Sigmoid colon (tissue), 7 donors: ENCODE data around the gene SAMD9. TPM values are rescaled to one million over a fixed set of nuclear protein-coding genes. Genes with fewer than 3 reads are reported as not detected.
A peak's percentile ranks its signal among the peaks of the same experiment; 100 is the strongest.

Experiments
- DNase-seq: peaks from one replicate; pipeline ENCODE4 v3.0.0-alpha.2; 2019
- H3K27ac ChIP-seq, 4 donors: fragments of 200-600 bp; sonication (generic); one replicate each; pipeline ENCODE4 v1.5.1; 2016 to 2019; ENCODE audit warnings: mild to moderate bottlenecking in 1 of 4
- H3K27me3 ChIP-seq, 3 donors: fragments of 200-600 bp; sonication (generic); one replicate each; pipeline ENCODE4 v1.5.1; 2019; ENCODE audit warnings: mild to moderate bottlenecking in 1 of 3
- H3K36me3 ChIP-seq, 4 donors: fragments of 200-600 bp; sonication (generic); one replicate each; pipeline ENCODE4 v1.5.1; 2016 to 2019
- H3K4me1 ChIP-seq, 4 donors: fragments of 200-600 bp; sonication (generic); one replicate each; pipeline ENCODE4 v1.5.1; 2017 to 2019
- H3K4me3 ChIP-seq, 4 donors: fragments of 200-600 bp; sonication (generic); one replicate each; pipeline ENCODE4 v1.5.1; 2017 to 2019; ENCODE audit warnings: mild to moderate bottlenecking in 2 of 4, moderate library complexity in 1 of 4
- H3K9me3 ChIP-seq, 4 donors: fragments of 200-600 bp in 3 of 4; sonication (generic) in 3 of 4; one replicate each; pipeline versions ENCODE4 v1.5.1 to v1.6.1; 2013 to 2019
- EP300 ChIP-seq, 4 donors: sonication (generic); formaldehyde crosslinking; IDR thresholded peaks; one replicate each; pipeline ENCODE4 v1.6.1; 2017; ENCODE audit warnings: antibody characterized with exemption in 4 of 4
- POLR2A ChIP-seq, 2 donors: fragments of 450-650 bp; IDR thresholded peaks; one replicate each; pipeline ENCODE4 v1.6.1; 2016; ENCODE audit warnings: antibody characterized with exemption in 2 of 2, mild to moderate bottlenecking in 2 of 2, moderate library complexity in 2 of 2
- POLR2AphosphoS5 ChIP-seq, 4 donors: sonication (generic); formaldehyde crosslinking; IDR thresholded peaks; one replicate each; pipeline ENCODE4 v1.6.1; 2017; ENCODE audit warnings: antibody characterized with exemption in 4 of 4
- WGBS, 2 donors: extraction: QIAGEN DNeasy Blood & Tissue Kit; methylation state at CpG; one replicate each; pipeline ENCODE4 v1.1.7; 2013; 5-methylcytosine and 5-hydroxymethylcytosine counted together
- intact Hi-C: fragments of 100-400 bp; cut with DNase I; formaldehyde crosslinking; loops from one replicate; pipeline ENCODE4 v1.15.1; 2023
- polyA plus RNA-seq, 3 donors: library from polyadenylated mRNA; stranded (reverse); fragments of 200-250 nt; gene quantifications; one replicate each; pipeline ENCODE4 v1.2.3, GENCODE V29; 2013
- total RNA-seq, 4 donors: library from RNA; depleted of rRNA; stranded (reverse); fragments of >200 nt; gene quantifications; one replicate each; pipeline ENCODE4 v1.1.0, GENCODE V29; 2016
- TF ChIP-seq, protein P1 (sequence below), 4 experiments: fragments of 450-650 bp in 3 of 4; fragments of 200-600 bp in 1 of 4; IDR thresholded peaks; one replicate each; pipeline ENCODE4 v1.5.1; 2016 to 2019; ENCODE audit warnings: antibody characterized with exemption in 4 of 4, mild to moderate bottlenecking in 3 of 4, moderate library complexity in 2 of 4
- donor health status: healthy with polysubstance abuse.
- donor health status: Bipolar disorder and iron deficiency.
- donor health status: healthy.

SAMD9 gene
- total and polyA plus RNA-seq, 7 donors: 5.4 to 14.3 (median 7.5) TPM

DNA sequence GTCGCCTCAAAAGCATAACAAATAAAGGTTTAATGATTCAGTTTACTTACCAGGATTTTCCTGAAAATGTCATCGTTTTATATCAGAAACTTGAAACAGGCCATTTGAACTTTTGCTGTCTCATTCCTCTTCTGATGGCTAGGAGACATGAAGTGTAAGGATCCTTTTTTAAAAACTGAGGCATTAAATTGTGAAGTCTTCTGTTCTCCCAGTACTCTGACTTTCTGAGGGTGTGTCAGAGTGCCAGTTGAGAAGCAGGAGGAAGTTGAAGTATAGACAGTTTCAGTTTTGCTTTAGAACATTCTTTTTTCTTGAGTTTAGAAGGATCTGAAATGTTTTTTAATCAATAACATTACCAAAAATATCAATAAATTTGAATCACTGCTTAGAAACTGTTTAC, 30.4 kb upstream of the SAMD9 start, which contains the start of gene SAMD9L:
Gene SAMD9L (minus strand): TSS at position 242 of the 400 bp plus-strand sequence. CDS start 12,414 bp downstream, outside the sequence.
- H3K4me3 ChIP-seq: peak within 1 kb of the TSS; percentile 22 to 47 (median 42)
- DNase-seq: no peak
- peaks cover 0 to 10% (median 5%) of the 10 kb centered on the region in 4 donors for H3K4me1 ChIP-seq
- TF ChIP-seq POLR2A (IDR thresholded peaks at IDR 0.05) (no peak), POLR2AphosphoS5 (IDR thresholded peaks at IDR 0.05) (no peak), EP300 (IDR thresholded peaks at IDR 0.05) (no peak)
- TF ChIP-seq, protein P1, sequence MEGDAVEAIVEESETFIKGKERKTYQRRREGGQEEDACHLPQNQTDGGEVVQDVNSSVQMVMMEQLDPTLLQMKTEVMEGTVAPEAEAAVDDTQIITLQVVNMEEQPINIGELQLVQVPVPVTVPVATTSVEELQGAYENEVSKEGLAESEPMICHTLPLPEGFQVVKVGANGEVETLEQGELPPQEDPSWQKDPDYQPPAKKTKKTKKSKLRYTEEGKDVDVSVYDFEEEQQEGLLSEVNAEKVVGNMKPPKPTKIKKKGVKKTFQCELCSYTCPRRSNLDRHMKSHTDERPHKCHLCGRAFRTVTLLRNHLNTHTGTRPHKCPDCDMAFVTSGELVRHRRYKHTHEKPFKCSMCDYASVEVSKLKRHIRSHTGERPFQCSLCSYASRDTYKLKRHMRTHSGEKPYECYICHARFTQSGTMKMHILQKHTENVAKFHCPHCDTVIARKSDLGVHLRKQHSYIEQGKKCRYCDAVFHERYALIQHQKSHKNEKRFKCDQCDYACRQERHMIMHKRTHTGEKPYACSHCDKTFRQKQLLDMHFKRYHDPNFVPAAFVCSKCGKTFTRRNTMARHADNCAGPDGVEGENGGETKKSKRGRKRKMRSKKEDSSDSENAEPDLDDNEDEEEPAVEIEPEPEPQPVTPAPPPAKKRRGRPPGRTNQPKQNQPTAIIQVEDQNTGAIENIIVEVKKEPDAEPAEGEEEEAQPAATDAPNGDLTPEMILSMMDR (IDR thresholded peaks at IDR 0.05): no peak
- peaks cover 0 to 20% (median 0%) of the 10 kb centered on the region in 4 donors for H3K36me3 ChIP-seq
- no peaks in the 10 kb centered on the region for H3K27me3 ChIP-seq
- 1 to 11% methylated on average over 2 of the region's 2 CpGs for WGBS, 2 donors
- intact Hi-C loops: loop anchor here (5.0 to 10.0 kb wide), 2 partner anchors 49 to 77 kb away; partner anchors contain the start of gene HEPACAM2
- H3K9me3 ChIP-seq: no peaks in the 10 kb centered on the region
- H3K27ac ChIP-seq: peak within 1 kb of the TSS; percentile 28 to 51 (median 39)

DNA sequence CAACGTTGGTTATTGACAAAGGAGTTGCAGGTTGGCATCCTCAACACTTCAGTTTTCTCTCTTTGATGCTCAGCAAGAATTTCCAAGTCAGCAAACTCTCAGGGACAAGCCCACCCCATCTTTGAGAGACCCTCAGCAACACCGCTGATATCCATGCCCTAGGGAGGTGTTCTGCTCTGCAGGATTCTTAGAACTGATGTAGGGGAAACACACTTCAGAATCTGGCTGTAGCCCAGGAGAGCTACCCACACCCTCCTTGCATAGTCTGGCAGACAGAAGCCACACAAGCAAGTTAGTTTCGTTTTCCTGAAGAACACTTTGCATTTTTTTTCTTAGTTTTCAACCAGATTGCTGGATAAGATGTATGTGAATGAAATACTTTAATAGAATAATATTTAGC, 29.6 kb upstream of the SAMD9 start:
- peak overlapping the region; percentile 28 to 51 (median 39) for H3K27ac ChIP-seq
- H3K27me3 ChIP-seq: no peaks in the 10 kb centered on the region
- peaks cover 0 to 10% (median 5%) of the 10 kb centered on the region in 4 donors for H3K4me1 ChIP-seq
- 0% methylated on average over 3 of the region's 3 CpGs for WGBS, 2 donors
- H3K9me3 ChIP-seq: no peaks in the 10 kb centered on the region
- peak; percentile 55 for DNase-seq
- H3K4me3 ChIP-seq: peak overlapping the region; percentile 22 to 47 (median 42)
- H3K36me3 ChIP-seq: peaks cover 0 to 27% (median 0%) of the 10 kb centered on the region in 4 donors
- TF ChIP-seq POLR2AphosphoS5 (IDR thresholded peaks at IDR 0.05): peak in 1 of 4 donors; percentile 6
- TF ChIP-seq EP300 (IDR thresholded peaks at IDR 0.05): no peak
- intact Hi-C loops: loop anchor here (5.0 to 10.0 kb wide), 2 partner anchors 50 to 77 kb away; partner anchors contain the start of gene HEPACAM2

DNA sequence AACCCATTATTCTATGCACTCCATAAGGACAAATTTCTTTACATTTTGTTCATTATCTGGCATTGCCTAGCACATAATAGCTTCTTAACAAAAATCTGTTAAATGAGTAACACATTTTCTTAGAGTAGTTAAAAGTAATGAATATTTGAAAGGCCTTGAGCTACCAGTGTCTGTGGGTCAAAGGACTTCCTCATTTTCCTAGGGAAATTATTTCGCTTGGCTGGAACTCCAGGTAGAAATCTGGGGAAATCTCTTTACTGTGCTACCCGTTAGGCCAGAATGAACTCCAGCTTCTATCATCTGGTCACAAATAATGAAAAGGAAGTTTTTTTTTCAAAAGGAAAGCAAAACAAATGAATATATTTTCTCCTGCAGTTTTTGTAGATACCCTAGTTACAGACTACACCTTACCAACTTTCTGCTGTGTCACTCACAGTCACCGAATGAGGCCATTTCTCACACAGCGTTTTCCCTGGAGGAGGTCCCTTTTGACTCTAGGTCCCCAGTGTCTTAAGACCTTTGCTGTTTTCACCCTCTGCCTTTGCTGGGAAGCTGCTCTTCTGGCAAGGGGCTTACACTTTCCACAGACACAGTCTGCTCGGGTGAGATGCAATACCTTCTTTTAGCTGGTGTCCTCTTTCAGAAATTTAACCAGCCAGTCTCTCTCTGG, 28.8 kb upstream of the SAMD9 start:
- intact Hi-C loops: loop anchor here (5.0 to 10.0 kb wide), 2 partner anchors 51 to 78 kb away; partner anchors contain the start of gene HEPACAM2
- H3K27ac ChIP-seq: peak overlapping the region in 2 of 4 donors; percentile 37 to 51
- TF ChIP-seq POLR2A (IDR thresholded peaks at IDR 0.05): no peak
- TF ChIP-seq, protein P1 (IDR thresholded peaks at IDR 0.05): no peak
- no peak for TF ChIP-seq POLR2AphosphoS5 (IDR thresholded peaks at IDR 0.05)
- no peak for TF ChIP-seq EP300 (IDR thresholded peaks at IDR 0.05)
- WGBS, 2 donors: 46 to 77% methylated on average over 5 of the region's 5 CpGs
- H3K36me3 ChIP-seq: peaks cover 0 to 35% (median 0%) of the 10 kb centered on the region in 4 donors
- peaks cover 0 to 10% (median 5%) of the 10 kb centered on the region in 4 donors for H3K4me1 ChIP-seq
- peak overlapping the region in 3 of 4 donors; percentile 37 to 47 (median 46) for H3K4me3 ChIP-seq
- no peaks in the 10 kb centered on the region for H3K9me3 ChIP-seq
- DNase-seq: no peak
- H3K27me3 ChIP-seq: no peaks in the 10 kb centered on the region

DNA sequence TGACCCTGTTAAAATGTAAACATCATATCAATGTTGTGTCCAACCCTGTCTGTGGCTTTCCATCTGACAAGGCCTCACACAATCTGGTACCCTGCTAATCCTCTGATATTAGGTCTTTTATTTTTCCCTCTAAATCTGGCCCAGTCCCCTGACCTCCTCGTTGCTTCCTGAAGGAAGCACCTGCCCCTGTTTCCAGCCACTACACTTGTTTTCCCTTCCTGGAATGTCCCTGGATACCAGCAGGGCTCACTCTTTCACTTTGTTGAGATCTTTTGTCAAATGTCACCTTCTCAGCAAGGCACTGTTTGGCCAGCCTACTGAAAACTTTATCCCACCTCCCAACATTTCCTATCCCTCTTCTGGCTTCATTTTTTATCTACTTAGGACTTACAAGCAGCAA, 28.3 kb upstream of the SAMD9 start:
- peaks cover 0 to 39% (median 0%) of the 10 kb centered on the region in 4 donors for H3K36me3 ChIP-seq
- peaks cover 0 to 10% (median 5%) of the 10 kb centered on the region in 4 donors for H3K4me1 ChIP-seq
- no peak for DNase-seq
- no peak overlapping the region for H3K4me3 ChIP-seq
- H3K27ac ChIP-seq: no peak overlapping the region
- H3K9me3 ChIP-seq: no peaks in the 10 kb centered on the region
- TF ChIP-seq POLR2A (IDR thresholded peaks at IDR 0.05) (no peak), POLR2AphosphoS5 (IDR thresholded peaks at IDR 0.05) (no peak), EP300 (IDR thresholded peaks at IDR 0.05) (no peak)
- TF ChIP-seq, protein P1 (IDR thresholded peaks at IDR 0.05): no peak
- 23 to 39% methylated on average over 1 of the region's 1 CpG for WGBS, 2 donors
- no peaks in the 10 kb centered on the region for H3K27me3 ChIP-seq
- intact Hi-C loops: loop anchor here (5.0 to 10.0 kb wide), 2 partner anchors 51 to 79 kb away; partner anchors contain the start of gene HEPACAM2

DNA sequence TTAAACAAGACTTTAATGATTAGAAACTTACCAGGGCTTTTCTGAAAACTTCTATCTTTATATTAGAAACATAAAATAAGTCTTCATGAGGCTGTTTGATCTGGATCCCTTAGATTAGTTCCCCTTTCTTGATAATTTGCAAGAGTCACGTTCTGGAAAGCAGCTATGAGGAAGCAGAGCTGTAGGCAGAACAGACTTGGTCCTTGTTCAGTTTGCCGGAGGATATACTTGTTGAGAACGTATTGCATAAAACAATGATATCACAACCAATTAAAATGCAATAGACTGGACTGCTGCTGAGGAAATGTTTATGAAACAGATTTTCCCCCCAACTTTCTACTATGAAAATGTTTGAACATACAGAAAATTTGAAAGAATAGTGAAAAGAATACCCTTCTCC, 27.6 kb upstream of the SAMD9 start:
- no peaks in the 10 kb centered on the region for H3K9me3 ChIP-seq
- no peaks in the 10 kb centered on the region for H3K27me3 ChIP-seq
- peaks cover 0 to 46% (median 0%) of the 10 kb centered on the region in 4 donors for H3K36me3 ChIP-seq
- H3K4me1 ChIP-seq: peaks cover 0 to 10% (median 5%) of the 10 kb centered on the region in 4 donors
- no peak for DNase-seq
- no peak overlapping the region for H3K27ac ChIP-seq
- TF ChIP-seq POLR2A (IDR thresholded peaks at IDR 0.05) (no peak), EP300 (IDR thresholded peaks at IDR 0.05) (no peak), POLR2AphosphoS5 (IDR thresholded peaks at IDR 0.05) (no peak)
- TF ChIP-seq, protein P1 (IDR thresholded peaks at IDR 0.05): no peak
- intact Hi-C loops: loop anchor here (5.0 to 10.0 kb wide), 2 partner anchors 52 to 79 kb away; partner anchors contain the start of gene HEPACAM2
- H3K4me3 ChIP-seq: no peak overlapping the region
- 51 to 75% methylated on average over 3 of the region's 3 CpGs for WGBS, 2 donors
